GM19467 (cell line): ENCODE results near the gene FLNB.

Experiments
- ATAC-seq: cut with Tn5 transposase; IDR thresholded peaks from one replicate; pipeline ENCODE4 v1.9.1; 2021; ENCODE audit warnings: mild to moderate bottlenecking, moderate library complexity; ENCODE audit not compliant: unreplicated experiment

The FLNB gene

DNA sequence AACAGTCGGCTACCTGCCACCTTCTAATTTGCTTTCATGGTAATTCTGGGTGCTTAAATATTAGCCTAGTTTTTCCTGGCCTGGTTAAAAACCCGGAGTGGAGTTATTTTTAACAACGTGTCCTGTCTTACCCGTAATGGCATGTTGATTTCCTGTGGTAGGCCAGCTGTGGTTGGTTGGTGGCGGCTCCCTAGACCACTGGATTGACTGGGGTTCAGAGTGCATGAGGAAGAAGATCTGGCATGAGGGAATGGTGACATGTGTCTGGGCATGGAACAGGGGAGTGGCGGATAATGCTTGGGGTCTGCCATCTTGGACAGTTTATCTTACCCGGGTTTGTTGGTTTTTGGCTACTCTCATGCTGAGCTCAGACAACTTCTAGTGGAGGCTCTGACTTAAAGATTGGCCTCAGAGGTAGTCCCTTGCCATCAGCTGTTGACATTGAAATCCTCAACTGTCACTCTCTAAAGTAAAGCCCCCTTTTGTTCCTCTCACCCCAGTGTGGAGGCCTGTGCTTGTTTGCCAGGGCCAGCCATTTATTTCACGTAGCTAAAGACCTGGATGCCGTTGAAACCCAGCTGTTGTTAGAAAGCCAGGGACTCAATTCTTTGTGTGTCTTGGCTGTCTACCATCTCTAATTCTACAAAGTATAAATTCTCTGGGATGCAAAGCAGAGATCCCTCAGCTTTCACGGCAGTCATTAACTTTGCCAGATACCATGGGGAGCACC, 121.0 kb downstream of the FLNB start:
- no peak for ATAC-seq

DNA sequence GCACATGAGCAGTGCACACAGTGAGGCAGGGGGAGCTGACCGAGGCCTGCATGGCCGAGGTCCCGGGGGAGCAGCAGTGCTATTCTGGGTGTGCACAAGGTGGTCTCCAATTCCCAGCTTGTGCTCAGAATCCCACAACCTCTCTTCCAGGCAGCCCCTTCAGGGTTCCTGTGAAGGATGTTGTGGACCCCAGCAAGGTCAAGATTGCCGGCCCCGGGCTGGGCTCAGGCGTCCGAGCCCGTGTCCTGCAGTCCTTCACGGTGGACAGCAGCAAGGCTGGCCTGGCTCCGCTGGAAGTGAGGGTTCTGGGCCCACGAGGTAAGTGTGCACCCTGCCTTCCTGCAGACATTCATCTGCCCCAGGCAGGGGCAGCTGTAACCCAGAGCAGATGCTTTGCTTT, 122.4 kb downstream of the FLNB start:
- ATAC-seq = no peak

DNA sequence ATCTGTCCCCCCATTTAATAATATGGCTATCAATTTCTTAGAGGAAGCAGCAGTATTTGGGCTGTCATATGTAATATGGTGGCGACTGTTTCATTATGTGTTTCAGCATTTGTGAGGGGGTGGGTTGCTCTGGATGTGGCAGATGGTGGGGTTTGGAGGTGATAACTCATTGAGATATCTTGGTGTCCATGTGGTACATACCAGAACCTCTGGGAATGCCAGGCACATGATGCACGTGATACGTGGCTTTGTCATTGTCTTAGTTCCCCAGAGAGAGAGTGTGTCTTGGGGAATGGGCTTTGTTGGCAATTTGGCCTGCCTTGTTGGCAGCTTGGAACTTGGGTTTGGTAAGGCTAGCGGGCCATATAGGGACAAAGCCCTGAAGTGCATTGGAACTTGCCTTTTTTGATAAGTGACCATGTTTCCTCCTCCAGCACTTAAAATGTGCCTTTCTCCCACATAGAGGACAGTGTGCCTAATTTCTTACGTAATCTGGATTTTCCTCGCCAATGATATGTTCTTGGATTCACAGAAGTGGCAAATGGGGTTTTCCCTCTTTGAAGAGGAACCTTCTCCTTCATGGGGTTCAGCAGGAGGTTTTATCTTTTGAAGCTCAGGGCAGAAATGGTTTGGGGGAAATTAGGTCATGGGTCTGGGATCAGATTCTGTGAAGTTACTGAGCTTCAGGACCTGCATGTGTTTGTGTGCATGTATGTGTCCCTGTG, 123.0 kb downstream of the FLNB start:
- ATAC-seq = no peak

GRCh38 chr3:58132850-58133249, 124.6 kb downstream of the FLNB start:
- ATAC-seq = no peak

- no peak for ATAC-seq
Measured at GRCh38 chr3:58134468-58134867, 126.2 kb downstream of the FLNB start.

DNA sequence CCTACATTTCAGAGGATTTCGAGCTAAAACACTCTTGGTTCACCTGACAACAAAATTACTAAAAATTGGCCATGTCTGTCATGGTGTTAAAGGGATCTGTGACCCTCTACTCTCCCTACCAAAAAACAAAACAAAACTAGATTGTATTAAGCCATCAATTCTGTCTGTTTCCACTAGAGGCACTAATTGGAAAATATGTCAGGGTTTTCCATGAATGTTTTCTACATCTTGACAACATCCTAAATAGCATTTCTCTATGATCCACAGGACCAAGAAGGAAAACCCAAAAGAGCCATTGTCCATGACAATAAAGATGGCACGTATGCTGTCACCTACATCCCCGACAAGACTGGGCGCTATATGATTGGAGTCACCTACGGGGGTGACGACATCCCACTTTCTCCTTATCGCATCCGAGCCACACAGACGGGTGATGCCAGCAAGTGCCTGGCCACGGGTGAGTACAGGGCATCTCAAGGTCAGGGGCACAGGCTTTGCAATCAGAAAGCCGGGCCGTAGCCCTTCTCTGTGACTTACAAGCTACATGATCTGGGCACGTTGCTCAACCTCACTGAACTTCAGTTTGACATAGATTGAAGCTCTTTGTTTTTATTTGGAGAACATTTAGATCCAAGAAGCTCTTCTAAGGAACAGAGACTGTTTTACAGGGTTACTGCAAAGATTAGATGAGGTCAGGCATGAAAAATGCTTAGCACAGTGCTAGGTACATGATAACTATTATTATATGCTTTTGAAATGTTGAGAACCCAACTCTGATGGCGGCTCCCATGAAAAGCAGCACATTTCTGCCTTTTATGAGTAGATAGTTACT, 127.7 kb downstream of the FLNB start:
- ATAC-seq = no peak

- ATAC-seq = no peak
Measured at GRCh38 chr3:58137306-58137705, 129.1 kb downstream of the FLNB start.

GRCh38 chr3:58141766-58142345, 133.6 kb downstream of the FLNB start:
- no peak for ATAC-seq

- no peak for ATAC-seq
Measured at GRCh38 chr3:58143417-58144055, 135.3 kb downstream of the FLNB start.

GRCh38 chr3:58144478-58145325, 136.5 kb downstream of the FLNB start:
- ATAC-seq = no peak

GRCh38 chr3:58148049-58148448, 139.8 kb downstream of the FLNB start:
- ATAC-seq = no peak

DNA sequence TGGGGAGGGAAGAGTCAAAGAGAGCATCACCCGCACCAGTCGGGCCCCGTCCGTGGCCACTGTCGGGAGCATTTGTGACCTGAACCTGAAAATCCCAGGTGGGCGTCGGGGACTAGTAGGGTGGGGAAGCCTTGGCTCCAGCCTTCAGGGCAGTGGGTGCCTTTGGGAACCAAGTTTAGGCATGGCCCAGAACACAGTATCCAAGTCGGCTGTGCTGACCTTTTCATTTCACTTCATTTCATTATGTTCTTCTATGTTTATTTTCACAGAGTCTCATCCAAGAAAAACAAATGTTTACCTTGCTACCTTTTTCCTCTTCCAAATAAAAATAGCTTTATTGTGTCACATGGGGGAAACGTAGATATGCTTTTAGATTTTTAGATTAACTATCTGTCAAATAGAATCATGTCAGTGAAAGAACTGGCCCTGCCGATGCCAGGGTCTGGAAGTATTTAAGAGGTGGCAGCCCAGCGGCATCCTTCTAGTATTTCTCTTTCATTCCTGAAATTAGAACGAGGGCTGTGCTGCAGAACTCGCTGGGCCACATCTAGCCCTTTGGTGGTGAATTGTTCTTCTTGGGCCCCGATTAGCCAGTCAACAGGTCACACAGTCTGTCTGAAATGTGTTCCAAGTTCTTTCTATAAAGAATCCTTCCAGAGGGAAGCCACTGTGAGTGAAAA, 142.0 kb downstream of the FLNB start:
- no peak for ATAC-seq

DNA sequence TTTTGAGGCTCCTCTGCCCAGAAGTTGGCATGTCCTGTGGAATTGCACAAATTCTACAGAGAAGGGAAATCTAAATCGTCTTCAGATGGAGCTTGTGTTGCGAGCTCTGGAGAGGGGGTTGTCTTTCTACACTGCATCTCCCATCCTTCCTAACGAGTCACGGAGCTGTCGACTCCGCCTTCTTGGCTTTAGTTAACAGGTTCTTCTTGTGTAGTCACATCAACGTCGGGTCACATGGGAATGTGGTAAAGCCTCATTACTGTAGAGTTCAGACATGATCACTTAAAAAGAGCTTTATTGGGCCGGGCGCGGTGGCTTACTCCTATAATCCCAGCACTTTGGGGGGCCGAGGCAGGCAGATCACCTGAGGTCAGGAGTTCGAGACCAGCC, 142.6 kb downstream of the FLNB start:
- ATAC-seq = no peak

DNA sequence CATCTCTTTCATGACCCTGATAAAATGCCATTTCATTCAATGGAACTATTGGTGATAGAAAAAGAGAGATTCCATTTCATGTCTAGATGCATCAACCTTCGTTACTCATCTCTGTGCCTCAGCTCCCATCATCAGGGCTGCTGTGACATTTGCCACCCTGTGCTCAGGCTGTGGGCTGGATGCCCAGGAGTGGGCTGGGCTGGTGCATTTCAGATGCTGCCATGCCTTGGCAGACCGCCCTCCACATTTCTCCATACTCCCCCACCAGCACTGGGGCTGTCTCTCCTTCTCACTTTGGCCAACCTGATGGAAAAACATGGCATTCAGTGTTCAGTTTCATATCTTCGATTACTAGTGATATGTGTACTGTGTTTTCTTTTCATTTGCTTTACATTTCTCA, 143.4 kb downstream of the FLNB start:
- no peak for ATAC-seq

GRCh38 chr3:58152225-58153015, 144.2 kb downstream of the FLNB start:
- ATAC-seq = no peak

- ATAC-seq = no peak
Measured at GRCh38 chr3:58153371-58153770, 145.1 kb downstream of the FLNB start.

GRCh38 chr3:58154626-58155449, 146.6 kb downstream of the FLNB start:
- no peak for ATAC-seq

- ATAC-seq = no peak
Measured at GRCh38 chr3:58155838-58156237, 147.6 kb downstream of the FLNB start.
